ENCODE data around the gene YY1. TPM values are rescaled to one million over a fixed set of nuclear protein-coding genes. Genes with fewer than 3 reads are reported as not detected.
A peak's percentile ranks its signal among the peaks of the same experiment; 100 is the strongest.

The YY1 gene
- polyA plus RNA-seq, 2 of the 4 experiments (the other 2 are of a cell fraction): 58.4 to 65.8 TPM

- WGBS (ENCODE audit: missing lambda C conversion rate): 12% methylated on average over 2 of the region's 2 CpGs
- Histone ChIP-seq H3K27ac (peak overlapping the region in 1 of 2 experiments; percentile 46; a peak in 2 of 6 replicates), H3K4me1 (peaks cover 29% of the 10 kb centered on the region), H3K4me3 (no peak overlapping the region), H3K4me2 (peak overlapping the region; percentile 38), H3K9me3 (no peaks in the 10 kb centered on the region)
- CTCF ChIA-PET: interaction anchor here (0.8 to 12.3 kb wide), 17 partner anchors 9 to 347 kb away, joined by 3 to 114 read pairs (median 4); partner anchors contain the start of genes SLC25A47 and WDR25
- peak in 1 of 2 experiments; percentile 42 for DNase-seq (ENCODE audit: low read depth in 1 of 2, low spot score in 1 of 2)
- POLR2A ChIA-PET: no interaction called here
- ATAC-seq: no peak
- FAIRE-seq: no peak
- TF ChIP-seq MAFK (IDR thresholded peaks at IDR 0.05; ENCODE audit: partially characterized antibody): no peak
- TF ChIP-seq GATA3 (IDR thresholded peaks at IDR 0.05; ENCODE audit: borderline replicate concordance): peak; percentile 49; the same call in 1 of the 2 replicates
- no peak for TF ChIP-seq CBX8 (IDR thresholded peaks at IDR 0.05)
- no peak for TF ChIP-seq HOXB13 (CRISPR knock-in tag; IDR thresholded peaks at IDR 0.05; ENCODE audit: low read depth)
- no peak for TF ChIP-seq FOSB (CRISPR knock-in tag; IDR thresholded peaks at IDR 0.05)
- TF ChIP-seq EHF (CRISPR knock-in tag; IDR thresholded peaks at IDR 0.05): no peak
These were observed 63.7 kb downstream of the YY1 start for GRCh38 chr14:100302616-100303015.

DNA sequence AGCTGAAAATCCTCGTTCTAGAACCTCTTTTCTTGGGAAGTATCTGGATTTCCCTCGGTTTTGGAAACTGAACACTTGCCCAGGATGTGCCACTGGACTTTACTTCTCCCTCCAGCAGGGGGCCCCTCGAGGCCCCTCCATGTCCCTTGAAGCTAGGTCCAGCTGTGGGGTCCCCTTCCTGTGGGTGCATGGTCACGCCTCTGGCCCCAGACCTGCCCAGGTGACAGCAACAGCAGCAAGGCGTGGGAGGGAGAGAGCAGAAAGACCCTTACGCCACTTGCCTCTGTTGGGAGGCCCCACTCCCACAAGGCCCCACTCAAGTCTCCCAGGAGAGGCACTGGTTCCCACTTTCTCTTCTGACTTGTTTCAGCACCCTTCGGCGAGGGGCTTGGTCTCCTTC, 64.2 kb downstream of the YY1 start:
- TF ChIP-seq FOXS1 (CRISPR knock-in tag; IDR thresholded peaks at IDR 0.05): no peak
- TF ChIP-seq, protein P1, sequence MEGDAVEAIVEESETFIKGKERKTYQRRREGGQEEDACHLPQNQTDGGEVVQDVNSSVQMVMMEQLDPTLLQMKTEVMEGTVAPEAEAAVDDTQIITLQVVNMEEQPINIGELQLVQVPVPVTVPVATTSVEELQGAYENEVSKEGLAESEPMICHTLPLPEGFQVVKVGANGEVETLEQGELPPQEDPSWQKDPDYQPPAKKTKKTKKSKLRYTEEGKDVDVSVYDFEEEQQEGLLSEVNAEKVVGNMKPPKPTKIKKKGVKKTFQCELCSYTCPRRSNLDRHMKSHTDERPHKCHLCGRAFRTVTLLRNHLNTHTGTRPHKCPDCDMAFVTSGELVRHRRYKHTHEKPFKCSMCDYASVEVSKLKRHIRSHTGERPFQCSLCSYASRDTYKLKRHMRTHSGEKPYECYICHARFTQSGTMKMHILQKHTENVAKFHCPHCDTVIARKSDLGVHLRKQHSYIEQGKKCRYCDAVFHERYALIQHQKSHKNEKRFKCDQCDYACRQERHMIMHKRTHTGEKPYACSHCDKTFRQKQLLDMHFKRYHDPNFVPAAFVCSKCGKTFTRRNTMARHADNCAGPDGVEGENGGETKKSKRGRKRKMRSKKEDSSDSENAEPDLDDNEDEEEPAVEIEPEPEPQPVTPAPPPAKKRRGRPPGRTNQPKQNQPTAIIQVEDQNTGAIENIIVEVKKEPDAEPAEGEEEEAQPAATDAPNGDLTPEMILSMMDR (IDR thresholded peaks at IDR 0.05): peak; percentile 60
- no peak for TF ChIP-seq CHD2 (IDR thresholded peaks at IDR 0.05; ENCODE audit: low read length, partially characterized antibody)
- TF ChIP-seq CBX2 (IDR thresholded peaks at IDR 0.05; ENCODE audit: borderline replicate concordance, low read depth): no peak
- 0 out of 5 replicates have a peak, but pooled peaks of 1 of the 2 experiments have one; percentile 28 for TF ChIP-seq RAD21 (conservative IDR thresholded peaks at IDR 0.05 in 1 of 2, IDR thresholded peaks at IDR 0.05 in 1 of 2)
- 0 out of 3 replicates have a peak, but pooled peaks have one; percentile 29 for TF ChIP-seq SMC3 (IDR thresholded peaks at IDR 0.05)
- TF ChIP-seq GATA3 (IDR thresholded peaks at IDR 0.05; ENCODE audit: borderline replicate concordance): no peak
- TF ChIP-seq, protein P2, sequence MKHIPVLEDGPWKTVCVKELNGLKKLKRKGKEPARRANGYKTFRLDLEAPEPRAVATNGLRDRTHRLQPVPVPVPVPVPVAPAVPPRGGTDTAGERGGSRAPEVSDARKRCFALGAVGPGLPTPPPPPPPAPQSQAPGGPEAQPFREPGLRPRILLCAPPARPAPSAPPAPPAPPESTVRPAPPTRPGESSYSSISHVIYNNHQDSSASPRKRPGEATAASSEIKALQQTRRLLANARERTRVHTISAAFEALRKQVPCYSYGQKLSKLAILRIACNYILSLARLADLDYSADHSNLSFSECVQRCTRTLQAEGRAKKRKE (CRISPR knock-in tag; IDR thresholded peaks at IDR 0.05; ENCODE audit: low read depth): no peak
- Histone ChIP-seq H3K4me3 (no peak overlapping the region), H3K27ac (peak overlapping the region in 1 of 2 experiments; percentile 46; a peak in 3 of 6 replicates), H3K4me1 (peaks cover 29% of the 10 kb centered on the region), H3K4me2 (peak overlapping the region; percentile 38), H3K9me3 (no peaks in the 10 kb centered on the region)
- DNase-seq (ENCODE audit: low read depth in 1 of 2, low spot score in 1 of 2) (peak; percentile 42 to 53), FAIRE-seq (no peak), ATAC-seq (peak in 1 of 2 experiments; percentile 40; a peak in 3 of 6 replicates)
- ChIA-PET POLR2A (no interaction called here), CTCF (interaction anchor here (0.6 to 12.3 kb wide), 19 partner anchors 8 to 347 kb away, joined by 3 to 114 read pairs (median 4); partner anchors contain the start of genes SLC25A47 and WDR25)
- 47% methylated on average over 8 of the region's 8 CpGs for WGBS (ENCODE audit: missing lambda C conversion rate)

DNA sequence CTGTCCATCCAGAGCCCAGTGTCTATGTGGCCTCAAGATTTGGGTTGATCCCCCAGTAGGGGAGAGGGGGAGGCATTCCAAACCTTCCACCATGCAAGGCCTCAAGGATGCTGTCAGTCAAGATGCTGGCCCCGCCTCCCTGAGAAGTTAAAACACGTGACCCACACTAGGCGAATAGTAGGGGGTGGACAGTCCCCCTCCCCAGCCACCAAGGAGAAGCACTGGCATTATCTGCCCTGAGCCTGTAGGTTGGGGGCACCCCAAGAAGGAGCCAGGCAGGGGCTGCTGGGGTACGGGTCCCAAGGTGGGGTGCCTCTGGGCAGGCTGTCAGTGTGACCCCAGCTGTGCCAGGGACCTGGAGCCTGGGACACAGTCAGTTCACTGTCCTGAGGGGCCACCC, 65.0 kb downstream of the YY1 start:
- FAIRE-seq: no peak
- Histone ChIP-seq H3K4me1 (peaks cover 29% of the 10 kb centered on the region), H3K9me3 (no peaks in the 10 kb centered on the region), H3K4me3 (no peak overlapping the region), H3K27ac (no peak overlapping the region), H3K4me2 (no peak overlapping the region; the same call in 2 of the 3 replicates)
- CTCF ChIA-PET: interaction anchor here (1.5 to 12.3 kb wide), 7 partner anchors 9 to 342 kb away, joined by 3 to 114 read pairs (median 10); partner anchors contain the start of gene WDR25
- WGBS (ENCODE audit: missing lambda C conversion rate): 78% methylated on average over 3 of the region's 4 CpGs
- POLR2A ChIA-PET: no interaction called here
- no peak for DNase-seq (ENCODE audit: low read depth in 1 of 2, low spot score in 1 of 2)
- no peak for ATAC-seq
- TF ChIP-seq, protein P3, sequence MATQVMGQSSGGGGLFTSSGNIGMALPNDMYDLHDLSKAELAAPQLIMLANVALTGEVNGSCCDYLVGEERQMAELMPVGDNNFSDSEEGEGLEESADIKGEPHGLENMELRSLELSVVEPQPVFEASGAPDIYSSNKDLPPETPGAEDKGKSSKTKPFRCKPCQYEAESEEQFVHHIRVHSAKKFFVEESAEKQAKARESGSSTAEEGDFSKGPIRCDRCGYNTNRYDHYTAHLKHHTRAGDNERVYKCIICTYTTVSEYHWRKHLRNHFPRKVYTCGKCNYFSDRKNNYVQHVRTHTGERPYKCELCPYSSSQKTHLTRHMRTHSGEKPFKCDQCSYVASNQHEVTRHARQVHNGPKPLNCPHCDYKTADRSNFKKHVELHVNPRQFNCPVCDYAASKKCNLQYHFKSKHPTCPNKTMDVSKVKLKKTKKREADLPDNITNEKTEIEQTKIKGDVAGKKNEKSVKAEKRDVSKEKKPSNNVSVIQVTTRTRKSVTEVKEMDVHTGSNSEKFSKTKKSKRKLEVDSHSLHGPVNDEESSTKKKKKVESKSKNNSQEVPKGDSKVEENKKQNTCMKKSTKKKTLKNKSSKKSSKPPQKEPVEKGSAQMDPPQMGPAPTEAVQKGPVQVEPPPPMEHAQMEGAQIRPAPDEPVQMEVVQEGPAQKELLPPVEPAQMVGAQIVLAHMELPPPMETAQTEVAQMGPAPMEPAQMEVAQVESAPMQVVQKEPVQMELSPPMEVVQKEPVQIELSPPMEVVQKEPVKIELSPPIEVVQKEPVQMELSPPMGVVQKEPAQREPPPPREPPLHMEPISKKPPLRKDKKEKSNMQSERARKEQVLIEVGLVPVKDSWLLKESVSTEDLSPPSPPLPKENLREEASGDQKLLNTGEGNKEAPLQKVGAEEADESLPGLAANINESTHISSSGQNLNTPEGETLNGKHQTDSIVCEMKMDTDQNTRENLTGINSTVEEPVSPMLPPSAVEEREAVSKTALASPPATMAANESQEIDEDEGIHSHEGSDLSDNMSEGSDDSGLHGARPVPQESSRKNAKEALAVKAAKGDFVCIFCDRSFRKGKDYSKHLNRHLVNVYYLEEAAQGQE (IDR thresholded peaks at IDR 0.05): no peak
- TF ChIP-seq BCL3 (IDR thresholded peaks at IDR 0.05) (no peak), RARB (CRISPR knock-in tag; IDR thresholded peaks at IDR 0.05) (no peak)

All from A549 (cell line).